Activated CD4-positive, alpha-beta T cell treated with anti-CD3 and anti-CD28 coated beads, Interleukin-2, amount 50 U/mL, for 1 hour (primary cell): Measurements from ENCODE around the gene SLC25A19.
"Not testable (repeated sequence)": the region's sequence is repeated elsewhere in the genome, so short reads cannot be mapped to it uniquely, and the experiment has no call there.

ENCODE experiments used
- DNase-seq: peaks from one replicate; pipeline ENCODE4 v3.0.0-alpha.2; 2020

The SLC25A19 gene

GRCh38 chr17:75266316-75267152 lies 22.7 kb downstream of the SLC25A19 start:
- DNase-seq = no peak

DNA sequence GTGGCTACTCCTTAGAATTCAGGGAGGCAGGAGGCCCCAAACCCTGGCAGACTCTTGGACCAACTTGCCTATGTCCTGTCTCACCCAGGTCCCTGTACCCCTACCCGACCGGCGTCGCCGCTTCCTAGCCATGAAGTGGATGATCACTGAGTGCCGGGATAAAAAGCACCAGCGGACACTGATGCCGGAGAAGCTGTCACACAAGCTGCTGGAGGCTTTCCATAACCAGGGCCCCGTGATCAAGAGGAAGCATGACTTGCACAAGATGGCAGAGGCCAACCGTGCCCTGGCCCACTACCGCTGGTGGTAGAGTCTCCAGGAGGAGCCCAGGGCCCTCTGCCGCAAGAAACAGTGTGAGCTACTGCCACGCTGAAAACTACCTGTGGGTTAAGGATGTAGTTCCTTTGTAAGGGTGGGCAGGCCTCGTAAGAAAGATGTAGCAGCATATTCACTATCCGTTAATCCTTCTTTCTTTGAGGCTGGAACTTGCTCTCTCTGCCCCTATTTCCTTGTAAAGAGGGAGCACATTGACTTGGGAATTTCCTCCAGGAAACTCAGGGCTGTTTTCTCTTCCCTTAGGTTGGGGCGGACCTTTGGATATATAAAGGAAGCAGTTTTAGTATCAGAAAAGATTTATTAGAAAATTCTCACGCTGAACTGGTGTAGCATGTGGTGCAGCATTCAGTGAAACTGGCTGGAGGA lies 23.5 kb downstream of the SLC25A19 start:
- DNase-seq = no peak

GRCh38 chr17:75263055-75263454 lies 26.2 kb downstream of the SLC25A19 start:
- DNase-seq = no peak

DNA sequence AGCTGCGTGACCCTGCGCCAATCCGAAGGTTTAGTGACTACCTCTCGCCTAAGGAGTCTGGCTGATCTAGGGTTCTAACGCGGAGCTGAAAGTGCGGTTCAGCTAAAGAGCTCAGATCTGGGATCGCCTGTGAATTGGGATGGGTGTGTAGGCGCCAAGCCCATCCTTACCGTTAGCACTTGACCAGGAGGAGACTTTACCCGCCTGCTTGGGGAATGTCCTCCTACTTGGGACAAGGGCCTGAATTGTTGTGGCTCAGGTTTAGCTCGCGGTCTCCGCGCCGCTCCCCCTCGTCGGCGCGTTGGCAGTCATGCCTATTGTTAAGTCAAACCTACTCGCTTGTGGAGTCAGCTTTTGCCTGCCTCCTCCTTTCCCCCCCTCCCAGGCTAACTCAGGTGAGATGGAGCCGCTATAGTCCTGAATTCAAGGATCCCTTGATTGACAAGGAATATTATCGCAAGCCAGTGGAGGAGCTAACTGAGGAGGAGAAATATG lies 27.1 kb downstream of the SLC25A19 start:
- DNase-seq = no peak

GRCh38 chr17:75261336-75262111 lies 27.7 kb downstream of the SLC25A19 start, which contains the start of the genes GGA3 and MRPS7:
TSS of gene GGA3 (minus strand) at chr17:75261606. CDS start at chr17:75261587, 19 bp downstream.
TSS of gene MRPS7 (plus strand) at chr17:75261879. CDS start at chr17:75261901, 22 bp downstream.
- peak; percentile 95 for DNase-seq

- peak; percentile 40 for DNase-seq
Observed at GRCh38 chr17:75260641-75261335, 28.4 kb downstream of the SLC25A19 start.

- not testable (repeated sequence) for DNase-seq
Observed at GRCh38 chr17:75257228-75257627, 32.0 kb downstream of the SLC25A19 start.

- DNase-seq = not testable (repeated sequence)
Observed at GRCh38 chr17:75255954-75256698, 33.1 kb downstream of the SLC25A19 start.

DNA sequence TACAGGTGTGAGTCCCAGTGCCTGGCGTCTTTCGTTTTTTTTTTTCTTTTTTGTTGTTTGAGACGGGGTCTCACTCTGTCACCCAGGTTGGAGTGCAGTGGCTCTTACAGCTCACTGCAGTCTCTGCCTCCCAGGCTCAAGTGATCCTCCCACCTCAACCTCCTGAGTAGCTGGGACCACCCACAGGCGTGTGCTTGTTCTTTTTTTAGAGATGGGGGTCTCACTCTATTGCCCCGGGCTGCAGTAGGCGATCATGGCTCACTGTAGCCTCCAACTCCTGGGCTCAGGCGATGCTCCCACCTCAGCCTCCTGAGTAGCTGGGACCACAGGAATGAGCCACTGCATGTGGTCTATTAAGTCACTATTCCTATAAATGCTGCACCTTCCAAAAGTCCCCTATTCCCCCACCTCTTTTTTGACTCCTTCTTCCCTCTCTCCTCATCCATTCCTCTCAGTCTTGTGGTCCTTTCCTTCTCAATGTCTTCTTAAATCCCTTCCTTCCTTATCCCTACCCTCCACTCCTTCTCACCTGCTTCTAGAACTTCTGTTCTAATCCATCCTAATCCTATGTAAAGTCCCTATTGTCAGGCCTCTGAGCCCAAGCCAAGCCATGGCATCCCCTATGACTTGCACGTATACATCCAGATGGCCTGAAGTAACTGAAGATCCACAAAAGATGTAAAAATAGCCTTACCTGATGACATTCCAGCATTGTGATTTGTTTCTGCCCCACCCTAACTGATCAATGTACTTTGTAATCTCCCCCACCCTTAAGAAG lies 37.0 kb downstream of the SLC25A19 start:
- no peak for DNase-seq

DNA sequence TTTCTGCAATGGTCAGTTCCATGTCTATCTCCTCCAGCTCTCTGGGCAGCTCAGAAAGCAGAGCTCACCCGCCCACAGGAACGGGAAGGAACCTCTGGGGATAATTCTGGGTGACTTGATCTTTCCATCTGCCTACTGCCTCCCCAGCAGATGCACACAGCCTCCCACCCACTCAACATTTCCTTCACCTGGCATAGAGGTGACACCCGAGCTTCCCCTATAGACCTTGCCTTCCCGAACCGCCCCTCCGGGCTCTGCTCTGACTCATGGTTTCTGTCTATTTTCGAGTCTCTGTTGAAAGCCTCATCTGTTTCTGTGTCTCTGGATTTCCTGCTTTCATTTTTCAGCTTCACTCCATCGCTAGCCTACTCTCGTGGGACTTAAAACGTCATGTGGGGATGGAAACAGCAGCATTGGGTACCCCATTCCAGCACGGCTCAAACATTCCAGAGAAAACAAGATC lies 39.2 kb downstream of the SLC25A19 start:
- peak; percentile 74 for DNase-seq

- DNase-seq = no peak
Observed at GRCh38 chr17:75249564-75249963, 39.7 kb downstream of the SLC25A19 start.

- no peak for DNase-seq
Observed at GRCh38 chr17:75246404-75246803, 42.8 kb downstream of the SLC25A19 start.

GRCh38 chr17:75245011-75245410 lies 44.2 kb downstream of the SLC25A19 start:
- no peak for DNase-seq

DNA sequence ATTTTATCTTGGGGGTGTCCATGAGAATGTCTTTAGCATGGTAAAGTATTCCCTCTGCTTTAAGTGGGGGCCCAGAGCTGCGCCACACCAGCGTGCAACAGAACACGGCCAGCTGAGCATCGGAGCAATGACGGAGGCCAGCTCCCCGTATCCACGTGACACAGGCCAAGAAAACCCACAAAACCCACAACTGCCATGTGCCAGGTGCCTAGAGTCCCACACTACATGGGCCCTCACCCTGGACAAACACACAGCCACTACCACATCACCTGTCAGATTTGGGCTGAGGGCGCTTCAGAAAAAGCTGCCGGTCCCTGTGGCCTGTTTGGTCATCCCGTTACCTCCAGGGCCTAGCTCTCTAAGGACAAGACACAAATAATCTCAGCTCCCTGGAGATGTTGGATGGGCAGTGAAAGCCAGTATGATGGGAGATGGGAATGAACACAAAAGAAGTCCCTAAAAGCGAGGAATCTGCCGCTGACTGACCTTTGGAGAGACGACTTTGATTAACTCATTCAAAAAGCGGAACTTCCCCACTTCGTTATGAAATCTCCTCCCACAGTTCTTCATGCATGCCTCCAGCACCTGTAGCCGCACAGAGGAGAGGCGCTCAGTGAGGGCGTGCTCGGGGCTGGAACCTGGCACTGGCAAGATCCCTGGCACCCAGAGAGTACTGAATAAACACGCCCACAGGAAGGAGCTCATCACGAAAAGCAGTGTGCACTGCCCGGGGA lies 44.9 kb downstream of the SLC25A19 start:
- DNase-seq = no peak

- peak; percentile 35 for DNase-seq
Observed at GRCh38 chr17:75242461-75243042, 46.7 kb downstream of the SLC25A19 start.

DNA sequence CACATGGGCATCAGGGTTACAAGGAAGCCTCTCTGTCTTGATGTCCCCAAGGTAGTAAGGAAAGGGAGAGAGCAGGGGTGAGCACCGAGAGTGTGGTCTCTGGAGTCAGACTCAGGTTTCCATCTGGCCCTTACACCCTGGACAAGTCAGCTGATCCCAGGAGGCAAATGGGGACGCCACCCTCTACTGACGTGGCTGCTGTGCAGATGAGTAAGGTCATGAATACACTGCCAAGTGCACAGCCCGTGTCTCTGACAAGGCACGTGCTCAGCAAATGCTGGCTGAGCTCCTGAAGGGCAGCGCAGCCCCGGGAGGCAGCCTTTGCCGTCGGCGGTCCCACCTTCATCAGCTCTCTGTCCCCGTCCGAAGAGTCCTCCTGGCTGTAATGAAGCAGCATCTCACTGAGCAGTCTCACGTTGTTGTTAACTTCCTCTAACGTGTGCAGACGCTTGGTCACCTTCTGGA lies 47.2 kb downstream of the SLC25A19 start:
- DNase-seq = peak; percentile 21

DNA sequence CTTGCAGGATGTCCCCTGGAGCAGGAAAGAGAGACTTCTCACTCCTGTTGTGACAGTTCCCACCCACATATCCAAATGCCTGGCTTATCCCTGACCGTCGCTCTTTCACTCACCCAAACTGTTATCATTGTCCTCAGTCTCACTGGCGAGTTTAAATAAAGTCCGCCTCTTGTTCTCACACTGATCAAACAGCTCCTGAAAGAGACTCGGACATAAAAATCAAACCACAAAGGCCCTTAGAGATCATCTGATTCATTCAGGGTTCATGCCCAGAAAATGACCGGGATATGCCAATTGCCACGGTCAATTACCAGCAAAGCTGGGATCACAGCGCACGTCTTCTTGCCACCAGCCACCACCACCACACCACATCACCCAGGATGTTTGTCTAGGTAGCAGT lies 47.7 kb downstream of the SLC25A19 start:
- DNase-seq = no peak

GRCh38 chr17:75241143-75241430 lies 48.1 kb downstream of the SLC25A19 start:
- no peak for DNase-seq

DNA sequence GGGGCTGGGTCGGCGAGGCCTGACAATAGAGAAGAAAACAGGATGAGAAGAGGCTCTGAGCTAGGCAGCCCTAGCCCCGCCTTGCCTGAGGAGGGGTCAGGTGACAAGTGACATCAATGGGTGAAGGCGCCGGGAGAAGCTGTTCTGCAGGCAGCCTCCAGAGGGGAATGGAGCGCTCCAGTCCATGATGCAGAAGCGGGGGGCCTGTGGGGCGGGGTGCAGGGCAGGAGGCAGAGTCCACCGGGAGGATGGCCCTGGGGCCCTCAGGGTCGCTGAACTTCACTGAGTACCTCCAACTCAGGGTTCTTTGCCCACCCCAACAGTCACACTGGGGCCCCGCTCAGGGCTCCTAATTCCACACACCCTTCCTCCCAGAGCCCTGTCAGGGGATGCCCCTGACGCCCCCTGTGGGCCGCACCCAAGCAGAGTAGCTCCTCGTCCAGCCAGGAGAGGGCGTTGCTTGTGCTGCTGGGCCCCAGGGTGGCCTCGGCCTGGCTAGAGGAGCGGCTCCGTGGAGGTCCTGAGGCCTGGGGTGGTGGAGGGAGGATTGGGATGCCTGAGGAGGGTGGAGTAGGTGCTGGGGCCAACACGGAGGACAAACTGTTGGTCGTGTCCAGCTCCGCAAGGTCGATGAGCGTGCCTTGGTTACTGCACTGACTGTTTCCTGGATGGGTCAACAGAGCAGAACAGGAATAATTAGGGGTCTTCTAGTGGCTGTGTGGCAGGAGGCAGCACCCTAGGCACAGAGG lies 48.7 kb downstream of the SLC25A19 start:
- peak; percentile 30 for DNase-seq
